CD1c-positive myeloid dendritic cell (primary cell): ENCODE measurements around the gene BLID.

Source experiments
- DNase-seq: peaks from one replicate; pipeline ENCODE4 v3.0.0-alpha.2; 2016; ENCODE audit errors: extremely low spot score

BLID gene

DNA sequence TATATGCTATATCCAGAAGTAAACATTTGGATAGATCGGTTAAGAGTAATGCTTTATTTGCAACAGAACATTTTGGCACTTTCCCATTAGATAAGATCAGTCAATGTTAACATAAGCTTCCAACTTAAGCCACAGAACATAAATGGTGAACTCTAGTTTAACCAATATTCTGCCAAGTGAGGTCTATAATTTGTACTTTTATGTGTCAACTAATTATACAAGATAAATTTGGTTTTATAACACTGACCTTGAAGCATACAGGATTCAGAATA, 23.5 kb upstream of the BLID start:
- no peak for DNase-seq

DNA sequence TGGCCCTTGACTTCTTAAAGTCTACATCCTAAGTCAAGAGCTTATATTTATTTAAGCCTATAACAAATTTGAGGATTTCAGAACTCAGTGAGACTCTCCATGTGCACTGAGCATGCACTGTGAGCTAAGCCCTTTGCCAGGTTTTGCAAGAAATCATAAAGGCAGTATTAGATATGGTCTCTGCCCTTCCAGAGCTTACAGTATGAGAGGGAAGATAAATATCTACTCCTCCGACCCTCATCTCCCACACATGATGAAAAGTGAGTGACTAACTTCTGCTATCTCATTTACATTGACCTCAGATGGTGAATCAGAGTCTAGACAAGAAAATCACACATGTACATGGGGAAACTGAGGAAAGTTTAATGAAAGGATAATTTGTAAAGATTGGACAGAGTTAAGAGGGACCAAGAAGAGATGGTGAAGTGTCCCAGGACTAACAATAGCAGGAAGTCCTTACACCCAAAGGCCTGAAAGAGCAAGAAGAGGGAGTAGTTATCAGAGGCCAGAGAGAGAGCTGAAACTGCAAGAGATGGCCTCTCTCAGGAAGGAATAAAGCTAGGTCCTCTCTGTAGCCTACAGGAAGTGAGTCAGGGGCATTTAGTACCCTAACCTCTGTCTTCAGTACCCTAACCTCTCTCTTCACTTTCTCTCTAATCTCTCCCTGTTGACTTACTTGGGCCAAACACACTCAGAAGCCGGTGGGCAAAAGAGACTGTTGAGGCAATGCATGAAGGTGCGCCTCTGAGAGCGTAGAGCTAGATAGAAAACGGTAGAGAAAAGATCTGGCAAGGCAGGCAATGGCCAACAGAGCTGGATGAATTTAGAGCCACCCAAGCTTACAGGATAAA, 23.0 kb upstream of the BLID start:
- DNase-seq: no peak

DNA sequence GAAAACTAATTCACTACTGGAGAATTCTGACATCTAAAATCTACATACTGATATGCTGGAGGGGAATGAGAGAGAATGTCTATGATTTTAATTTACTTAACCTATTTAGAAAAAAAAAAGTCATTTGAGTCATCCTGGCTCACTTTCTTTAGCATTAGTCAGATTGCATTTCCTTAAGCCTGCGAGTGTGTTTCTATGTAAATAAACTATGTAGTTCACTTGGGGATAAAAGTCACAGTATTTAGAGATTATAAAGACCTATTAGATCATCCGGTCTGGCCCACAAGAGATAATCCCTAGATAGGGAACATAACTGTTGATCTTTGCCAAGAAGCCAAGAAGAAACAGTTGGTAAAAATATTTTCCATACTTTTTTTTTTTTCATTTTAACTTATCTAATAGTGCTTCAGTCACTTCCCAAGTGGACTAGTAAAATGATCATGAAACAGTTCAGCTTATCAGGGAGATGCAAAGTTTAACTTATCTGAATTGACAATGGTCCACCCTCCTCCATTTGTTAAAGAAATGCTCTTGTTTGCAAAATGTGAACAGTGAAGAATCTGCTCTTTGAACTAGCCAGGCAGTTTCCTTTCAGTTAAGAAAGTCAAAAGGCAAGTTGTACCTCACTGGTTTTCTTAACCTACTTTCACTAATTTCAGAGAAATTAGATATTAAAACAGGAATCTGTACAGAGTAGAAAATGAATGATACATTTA, 21.2 kb upstream of the BLID start:
- no peak for DNase-seq

DNA sequence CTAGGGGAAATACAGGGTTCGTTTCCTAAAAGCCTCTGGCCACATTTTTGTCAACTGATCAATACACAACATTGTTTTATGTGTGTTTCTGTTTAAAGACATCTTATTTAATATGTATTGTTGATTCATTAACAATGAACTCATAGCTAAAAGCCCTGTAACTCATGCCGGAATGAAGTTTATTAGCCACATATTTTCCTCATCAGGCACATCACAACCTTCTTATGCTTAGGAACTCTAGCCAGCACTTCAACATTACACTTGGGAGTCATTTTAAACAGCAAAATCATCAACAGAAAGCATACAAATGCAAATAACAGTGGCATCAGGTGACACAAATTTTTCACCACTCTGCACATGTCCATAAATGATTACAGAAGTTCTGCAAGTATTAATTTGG, 15.1 kb upstream of the BLID start:
- DNase-seq: no peak

DNA sequence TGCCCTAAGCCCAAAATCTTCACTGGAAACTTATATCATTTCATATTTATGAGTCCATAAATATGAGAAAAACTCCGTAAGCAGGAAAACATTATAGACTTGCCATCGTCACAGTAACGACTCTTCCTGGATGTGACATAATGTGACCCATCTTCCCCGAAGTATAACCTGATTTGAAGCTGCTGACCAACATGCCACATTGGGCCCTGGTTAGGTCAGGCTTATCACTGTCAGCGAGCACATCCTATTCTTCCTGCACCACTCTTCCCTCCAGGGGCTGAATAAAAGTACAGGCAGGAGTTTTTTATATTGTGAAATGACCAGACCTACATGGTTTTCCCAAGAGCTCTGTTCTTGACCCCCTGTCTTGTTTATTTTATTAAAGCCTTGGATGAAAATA, 12.1 kb upstream of the BLID start:
- no peak for DNase-seq

DNA sequence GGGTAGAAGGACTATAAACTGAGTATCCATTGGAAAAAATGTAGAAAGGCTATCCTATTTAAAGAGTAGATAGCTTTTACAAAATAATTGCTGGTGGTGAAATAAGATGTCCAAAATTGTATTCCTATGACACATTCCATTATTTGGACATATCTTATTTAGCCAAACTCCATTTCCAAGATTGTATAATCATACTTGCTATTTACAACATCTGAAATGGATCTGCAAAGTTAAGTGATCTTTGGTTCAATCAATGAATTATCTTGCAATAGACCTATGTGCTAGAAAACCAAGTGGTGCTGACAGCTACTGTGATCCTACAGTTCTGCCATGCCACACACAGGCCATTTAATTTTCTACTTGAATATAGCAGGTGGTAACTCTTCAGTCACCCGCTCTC, 11.0 kb upstream of the BLID start:
- DNase-seq: no peak

DNA sequence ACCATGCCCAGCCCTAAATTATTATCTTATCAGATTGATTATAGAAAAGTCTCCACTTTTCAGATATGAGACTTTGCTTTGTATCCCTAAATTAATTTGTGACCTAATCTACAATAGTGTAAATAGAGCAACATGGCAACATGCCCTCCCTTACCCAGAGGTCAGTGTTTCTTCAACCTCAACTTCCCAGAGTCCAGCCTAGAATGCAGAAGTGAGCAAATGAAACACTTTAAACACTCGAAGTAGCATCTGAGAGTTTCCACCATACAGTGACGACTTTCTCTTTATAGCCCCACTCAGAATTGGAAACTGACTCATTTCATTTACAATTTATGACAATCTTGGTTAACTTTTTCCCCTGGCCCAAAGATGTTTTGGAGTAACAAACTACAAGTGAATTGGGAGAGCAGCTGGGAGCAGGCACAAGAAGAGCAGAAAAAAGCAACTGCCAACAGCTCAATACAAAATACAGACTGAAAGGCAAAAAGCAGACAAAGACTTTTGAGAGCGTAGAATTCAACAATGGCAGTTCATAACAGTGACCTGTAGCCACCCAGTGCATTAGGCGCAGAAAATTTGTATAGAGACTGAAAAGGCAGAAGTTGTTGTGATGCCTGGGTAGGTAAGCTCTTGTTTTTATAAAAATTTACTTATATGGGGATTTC, 10.1 kb upstream of the BLID start:
- DNase-seq: no peak

DNA sequence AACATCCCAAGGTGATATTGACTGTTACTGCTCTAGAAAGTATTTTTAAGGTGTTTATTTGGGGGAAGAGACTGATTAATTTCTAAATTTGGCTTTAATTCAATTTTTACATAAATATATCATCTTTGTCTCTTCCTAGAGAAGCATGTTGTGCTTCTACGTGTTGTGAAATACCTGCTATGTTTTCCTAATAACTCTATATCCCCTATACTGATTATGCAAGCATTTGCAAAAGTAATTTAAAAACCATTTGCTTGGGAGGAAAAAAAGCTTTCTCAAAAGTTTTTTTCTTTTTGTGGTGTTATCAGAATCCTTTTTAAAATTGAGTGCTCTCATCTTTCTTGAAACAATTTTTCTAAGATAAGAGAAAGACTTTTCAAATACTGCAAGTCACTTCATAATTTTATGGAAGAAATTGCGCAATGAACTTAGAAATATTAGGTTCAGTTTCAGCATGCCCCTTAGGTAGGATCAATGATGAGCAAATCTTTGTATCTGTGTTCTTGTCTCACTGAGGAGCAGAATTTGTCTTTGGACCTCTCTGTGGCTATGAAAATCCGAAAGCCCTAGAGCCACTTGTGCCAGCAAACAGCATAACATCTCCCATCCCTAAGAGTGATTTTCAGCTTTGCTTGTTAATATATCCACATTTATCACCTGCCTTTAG, 7.4 kb upstream of the BLID start:
- no peak for DNase-seq

DNA sequence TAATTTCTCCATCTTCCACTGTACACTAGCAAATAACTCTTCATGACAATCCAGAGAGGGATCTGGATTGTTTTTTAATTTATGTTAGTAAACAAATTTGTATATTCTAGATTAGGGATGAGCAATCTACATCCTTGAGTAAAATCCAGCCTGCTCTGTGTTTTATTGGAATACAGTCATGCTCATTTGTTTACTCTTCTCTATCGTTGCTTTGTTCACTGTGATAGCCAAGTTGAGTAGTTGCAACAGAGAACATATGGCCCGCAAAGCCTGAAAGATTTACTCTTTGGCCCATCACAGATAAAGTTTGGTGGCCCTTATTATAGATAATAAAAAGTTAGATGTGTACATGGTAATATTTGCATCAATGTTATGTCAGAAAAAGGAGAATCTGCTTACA, 6.2 kb upstream of the BLID start:
- DNase-seq: no peak

DNA sequence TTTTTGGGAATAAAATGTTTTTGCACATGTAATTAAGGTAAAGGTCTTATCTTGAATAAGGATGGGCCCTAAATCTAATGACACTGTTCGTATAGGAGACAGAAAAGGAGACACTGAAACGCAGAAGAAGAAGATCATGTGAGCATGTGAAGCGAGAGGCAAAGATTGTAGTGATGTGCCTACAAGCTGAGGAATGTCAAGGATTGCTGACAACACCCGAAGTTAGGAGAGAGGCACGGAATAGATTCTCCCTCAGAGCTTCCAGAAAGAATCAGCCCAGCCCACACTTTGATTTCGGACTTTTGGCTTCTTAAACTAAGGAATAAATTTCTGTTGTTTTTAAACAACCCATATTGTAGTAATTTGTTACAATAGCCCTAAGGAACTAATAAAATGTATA, 4.1 kb upstream of the BLID start:
- no peak for DNase-seq

DNA sequence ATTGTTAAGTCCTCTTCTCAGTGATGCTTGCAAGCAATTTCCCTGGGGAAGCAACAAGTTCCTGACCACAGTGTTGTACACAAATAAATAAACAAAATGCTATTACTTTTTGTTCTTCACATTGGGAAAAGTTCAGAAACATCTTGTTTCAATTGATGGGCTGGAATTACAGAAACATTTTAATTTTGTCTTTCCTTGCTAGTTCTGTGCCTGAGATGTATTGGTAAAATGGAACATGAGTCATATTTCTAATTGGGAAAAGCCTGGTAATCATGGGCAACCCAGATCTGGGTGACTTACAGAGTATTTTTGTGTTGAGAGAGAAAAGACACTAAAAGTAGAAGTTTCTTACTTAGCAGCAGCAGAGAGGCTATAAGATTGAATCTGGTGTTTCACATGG, 576 bp upstream of the BLID start:
- DNase-seq: no peak

DNA sequence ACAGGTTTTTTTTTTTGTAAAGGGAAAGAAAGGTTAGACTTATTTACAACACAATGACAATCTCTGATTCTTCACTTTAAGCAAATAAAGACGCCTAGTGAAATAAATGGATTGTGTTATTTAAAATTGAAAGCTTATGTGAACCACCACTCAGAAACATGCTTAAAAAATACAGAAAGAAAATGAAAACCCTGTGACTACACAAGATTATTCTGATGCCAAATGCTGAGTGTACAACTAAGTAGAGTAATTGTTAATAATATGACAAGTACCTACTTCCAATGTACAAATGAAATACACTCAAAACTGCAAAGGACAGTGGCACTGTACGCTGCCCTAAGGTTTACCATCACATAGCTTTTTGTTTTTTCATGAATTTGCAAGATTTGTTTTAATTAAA, 1.0 kb downstream of the BLID start:
- no peak for DNase-seq

DNA sequence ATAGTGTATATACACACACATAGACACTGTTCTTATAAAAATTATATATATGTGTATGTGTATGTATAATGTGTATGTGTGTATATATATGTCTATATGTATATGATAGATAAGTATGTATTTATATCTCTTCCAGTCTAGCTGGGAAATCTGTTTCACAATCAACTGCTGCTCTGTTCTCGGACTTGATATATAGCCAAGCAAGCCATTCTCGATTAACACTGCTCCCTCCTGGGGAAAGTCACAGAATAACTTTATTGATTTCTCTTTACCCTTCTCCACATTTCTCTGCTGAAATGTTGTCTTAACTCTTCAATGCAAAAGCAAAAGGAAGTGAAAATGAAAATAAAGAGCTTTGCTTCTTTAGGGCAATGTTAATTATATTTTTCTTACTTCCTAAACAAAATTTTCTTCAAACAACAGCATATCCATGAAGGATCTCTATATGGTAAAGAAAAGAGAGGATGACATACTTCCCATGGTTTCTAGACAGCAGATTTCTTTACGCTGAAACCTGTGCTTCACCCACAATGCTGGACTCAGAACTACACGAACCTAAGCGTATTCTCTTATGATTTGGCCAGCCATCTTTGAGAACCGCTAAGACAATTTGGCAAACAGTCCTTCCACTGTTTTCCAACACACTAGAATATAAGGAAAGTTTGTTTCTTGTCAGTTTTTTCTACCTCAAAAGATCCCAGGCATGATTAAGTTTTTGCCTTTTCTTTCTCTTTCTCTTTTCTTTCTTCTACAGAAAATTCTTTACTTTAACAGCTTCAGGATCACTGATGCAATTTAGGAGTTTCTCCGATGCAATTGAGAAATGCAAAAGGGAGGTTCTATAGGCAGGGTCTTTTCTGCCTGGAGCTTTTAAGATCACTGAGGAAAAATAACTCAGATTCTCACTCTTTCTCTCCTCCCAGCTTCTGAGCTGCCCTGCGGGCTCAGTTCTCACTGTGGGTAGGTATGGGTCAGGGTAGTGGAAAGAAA, 1.9 kb downstream of the BLID start:
- DNase-seq: no peak

DNA sequence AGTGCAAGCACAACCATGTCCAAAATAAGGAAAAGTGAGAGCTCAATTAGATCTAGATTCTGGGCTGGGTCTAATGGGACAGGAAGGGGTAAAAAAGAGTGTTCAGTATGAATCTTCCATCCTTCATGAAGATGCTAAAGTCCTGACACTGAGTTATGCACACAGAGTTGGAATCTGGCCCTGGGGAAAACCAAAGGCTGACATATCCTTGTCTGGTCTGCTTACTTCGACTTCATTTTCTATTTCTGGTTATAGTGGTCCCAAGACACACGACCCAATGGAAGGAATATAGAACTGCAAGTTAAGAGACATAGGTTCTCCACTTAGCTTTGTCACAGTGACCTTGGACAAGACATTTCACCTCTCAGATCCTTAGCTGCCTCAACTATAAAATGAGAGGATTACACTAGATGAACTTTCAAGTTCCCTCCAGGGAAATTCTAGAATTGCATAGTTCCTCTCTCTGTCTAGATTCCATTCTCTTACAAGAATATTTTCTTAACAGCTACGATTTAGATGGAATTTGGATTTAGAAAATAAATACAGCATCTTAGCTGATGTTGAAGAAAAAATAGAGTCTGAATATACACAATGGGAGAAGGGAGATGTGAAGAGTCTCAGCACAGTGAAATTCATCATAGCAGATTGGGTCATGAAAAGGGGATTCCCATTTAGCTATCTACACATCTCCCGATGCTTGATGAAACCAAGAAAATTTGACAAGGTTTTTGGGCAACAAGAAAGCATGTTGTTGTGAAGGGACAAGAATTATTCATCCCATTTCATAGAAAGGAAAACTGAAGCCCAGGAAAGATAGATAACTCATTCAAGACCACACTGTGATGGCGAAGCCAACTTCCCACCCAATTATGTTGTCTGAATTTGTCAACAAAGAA, 3.3 kb downstream of the BLID start:
- no peak for DNase-seq

DNA sequence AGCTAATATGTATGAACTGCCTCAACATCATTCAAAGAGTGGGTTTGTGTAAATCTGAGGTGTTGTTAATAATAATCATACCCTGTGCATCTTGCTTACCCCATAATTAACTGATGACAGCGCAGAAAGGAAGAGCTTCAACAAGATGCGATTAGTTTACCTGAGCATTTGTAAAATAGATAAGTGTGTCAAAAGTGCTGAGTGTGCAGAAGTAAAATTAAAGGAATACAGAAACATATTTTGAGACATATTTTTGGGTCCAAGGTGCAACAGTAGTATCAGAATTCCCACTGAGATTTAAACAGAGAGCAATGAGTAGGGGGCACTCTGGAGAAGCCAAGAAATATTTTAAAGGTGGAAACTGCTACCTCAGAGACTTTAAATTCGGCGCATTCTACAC, 6.1 kb downstream of the BLID start:
- DNase-seq: no peak

DNA sequence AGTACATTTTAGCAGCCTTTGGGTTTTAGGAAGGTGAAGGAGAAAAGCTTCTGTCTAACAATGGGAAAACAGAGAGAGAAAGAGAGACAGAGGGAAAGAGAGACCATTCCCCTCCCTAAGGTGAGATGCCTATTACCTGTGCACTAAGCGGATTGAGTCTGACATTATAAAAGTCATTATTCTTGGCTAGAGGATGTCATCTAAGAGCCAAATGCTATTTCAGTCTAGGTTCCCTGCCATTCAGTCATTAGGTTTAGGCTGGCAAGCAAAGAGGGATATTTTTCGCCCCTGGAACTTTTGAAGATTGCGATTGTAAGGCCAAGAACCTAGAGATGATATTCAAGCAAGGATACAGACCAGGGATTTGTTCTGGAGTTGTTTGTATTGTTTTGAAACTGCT, 7.2 kb downstream of the BLID start:
- no peak for DNase-seq

DNA sequence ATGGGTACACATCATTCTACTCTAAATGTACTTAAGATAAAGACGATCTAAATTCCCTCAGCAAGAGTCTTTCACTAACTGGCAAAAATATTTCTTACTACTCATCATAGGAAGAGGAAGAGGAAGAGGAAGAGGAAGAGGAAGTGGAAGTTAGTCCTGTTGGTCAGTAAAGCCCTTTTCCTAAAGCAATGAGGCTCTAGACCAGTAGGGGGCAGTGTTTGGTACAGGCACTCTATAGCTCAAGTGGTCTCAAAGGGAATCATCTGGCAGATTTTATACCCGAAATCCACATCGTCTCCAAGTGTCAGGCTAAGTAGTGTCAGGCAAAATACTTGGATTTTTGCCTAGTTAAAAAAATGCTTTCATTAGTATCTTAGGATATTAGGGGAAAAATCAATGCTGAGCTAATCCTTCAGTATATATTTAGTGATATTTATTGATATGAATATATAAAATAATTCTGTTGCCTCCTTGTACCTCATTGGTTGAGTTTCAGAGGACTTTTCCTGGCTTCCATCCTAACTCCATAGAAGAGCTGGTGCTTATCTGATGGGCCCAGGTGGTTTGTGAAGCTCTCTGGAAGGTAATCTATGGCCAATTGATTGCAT, 7.7 kb downstream of the BLID start:
- peak; percentile 45 for DNase-seq

DNA sequence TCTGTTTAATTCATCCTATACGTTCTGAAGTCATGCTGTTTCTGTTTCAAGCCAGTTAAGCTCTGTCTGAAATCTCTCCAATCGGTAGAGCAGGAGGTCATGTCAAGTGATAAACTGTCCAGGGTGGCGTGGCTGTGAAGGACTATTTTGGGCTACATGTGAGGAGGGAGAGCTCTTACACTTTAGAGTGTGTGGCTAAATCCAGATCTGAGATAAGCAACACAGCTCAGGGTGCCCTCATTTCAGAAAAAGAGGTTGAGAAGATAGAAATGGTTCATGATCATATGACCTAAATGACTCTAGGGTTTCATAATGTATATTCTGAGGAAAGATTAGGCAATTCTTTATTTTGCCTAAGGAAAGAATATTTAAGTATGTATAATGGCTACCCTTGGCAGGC, 8.4 kb downstream of the BLID start:
- no peak for DNase-seq

DNA sequence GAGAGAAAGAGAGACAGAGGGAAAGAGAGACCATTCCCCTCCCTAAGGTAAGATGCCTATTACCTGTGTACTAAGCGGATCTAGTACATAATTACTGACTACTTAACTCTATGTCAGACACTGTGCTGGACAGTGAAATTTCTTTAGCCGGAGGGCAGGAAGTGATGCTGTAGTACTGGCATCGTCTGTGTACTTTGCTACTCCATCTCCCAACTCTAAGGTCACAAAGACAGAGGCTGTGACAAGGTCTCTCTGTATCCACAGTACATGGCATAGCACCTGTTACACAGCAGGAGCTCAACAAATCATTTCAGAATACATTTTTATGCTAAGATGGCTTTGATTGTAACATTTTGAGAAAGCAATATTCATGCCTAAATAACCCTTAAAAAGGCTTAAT, 9.0 kb downstream of the BLID start:
- no peak for DNase-seq
